Esophagus squamous epithelium (tissue), 5 donors: ENCODE measurements around the gene SHANK3. TPM values are rescaled to one million over a fixed set of nuclear protein-coding genes. Genes with fewer than 3 reads are reported as not detected.

Experiments
- DNase-seq: peaks from one replicate; lab custom pipeline; 2025; lab: John Stamatoyannopoulos, UW
- H3K27ac ChIP-seq, 4 donors: fragments of 200-600 bp; sonication (generic); one replicate each; pipeline ENCODE4 v1.5.1; 2016 to 2019; ENCODE audit warnings: mild to moderate bottlenecking in 1 of 4
- H3K27me3 ChIP-seq, 4 donors: fragments of 200-600 bp; sonication (generic); 1 replicate in 3 of 4; 2 replicates in 1 of 4; pipeline versions ENCODE4 v1.5.1 to v1.6.0; 2017 to 2021; ENCODE audit warnings: antibody characterized with exemption in 1 of 4
- H3K36me3 ChIP-seq, 3 donors: fragments of 200-600 bp; sonication (generic); one replicate each; pipeline ENCODE4 v1.5.1; 2016 to 2019
- H3K4me1 ChIP-seq, 3 donors: fragments of 200-600 bp; sonication (generic); one replicate each; pipeline ENCODE4 v1.5.1; 2017 to 2019
- H3K4me3 ChIP-seq, 4 donors: fragments of 200-600 bp; sonication (generic); 1 replicate in 3 of 4; 2 replicates in 1 of 4; pipeline ENCODE4 v1.5.1; 2016 to 2019; ENCODE audit warnings: mild to moderate bottlenecking in 2 of 4, moderate library complexity in 1 of 4
- H3K9me3 ChIP-seq, 3 donors: fragments of 200-600 bp; sonication (generic); one replicate each; pipeline ENCODE4 v1.5.1; 2016 to 2019
- CTCF ChIP-seq, 6 experiments: fragments of 450-650 bp in 4 of 6; fragments of 200-600 bp in 2 of 6; sonication (generic) in 2 of 6; IDR thresholded peaks; one replicate each; pipeline ENCODE4 v1.5.1; 2016 to 2019; ENCODE audit warnings: antibody characterized with exemption in 6 of 6, mild to moderate bottlenecking in 4 of 6, moderate library complexity in 4 of 6
- POLR2A ChIP-seq, 4 donors: fragments of 450-650 bp; IDR thresholded peaks; one replicate each; pipeline ENCODE4 v1.6.1; 2017; ENCODE audit warnings: antibody characterized with exemption in 4 of 4, mild to moderate bottlenecking in 4 of 4, moderate library complexity in 3 of 4
- WGBS, 2 donors: methylation state at CpG; one replicate each; pipeline ENCODE4 v1.1.5; 2018; 5-methylcytosine and 5-hydroxymethylcytosine counted together
- intact Hi-C: fragments of 100-400 bp; cut with DNase I; formaldehyde crosslinking; loops from one replicate; pipeline ENCODE4 v1.15.0; 2022
- total RNA-seq, 4 donors: library from RNA; depleted of rRNA; stranded (reverse); fragments of >200 nt; gene quantifications; one replicate each; pipeline ENCODE4 v1.1.0, GENCODE V29; 2016
- donor health status: DM: yes; HTN: yes; CAD: no.

Gene SHANK3
- total RNA-seq, 4 donors from 2014 or later = 3.7 to 5.9 (median 4.5) TPM

DNA sequence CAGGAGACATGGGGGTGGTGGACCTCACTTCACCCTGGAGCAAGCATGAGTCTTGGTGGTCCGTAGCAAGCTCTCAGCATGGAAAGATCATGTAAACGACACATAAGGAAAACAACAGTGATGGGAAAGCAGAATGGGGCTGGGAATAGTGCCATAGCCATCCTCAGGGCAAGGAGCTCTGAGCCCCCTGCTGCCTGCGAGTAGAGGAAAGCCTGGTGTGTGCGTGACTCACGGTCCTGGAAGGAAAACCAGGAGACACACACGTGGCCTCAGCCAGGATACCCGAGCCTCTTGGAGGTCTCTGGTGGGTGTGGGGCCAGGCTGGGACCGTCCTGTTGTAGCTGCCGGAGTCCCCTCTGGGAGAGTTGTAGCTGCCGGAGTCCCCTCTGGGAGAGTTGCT is 12.4 kb downstream of the SHANK3 start:
- H3K27me3 ChIP-seq = peaks cover 0 to 16% (median 0%) of the 10 kb centered on the region in 4 donors
- H3K4me3 ChIP-seq = peak overlapping the region in 1 of 4 donors; percentile 12
- 44 to 64% methylated on average over 8 to 10 of the region's 10 CpGs for WGBS, 2 donors
- H3K36me3 ChIP-seq = no peaks in the 10 kb centered on the region
- intact Hi-C loops = no loop called here
- no peak for DNase-seq
- TF ChIP-seq POLR2A (IDR thresholded peaks at IDR 0.05) = no peak
- TF ChIP-seq CTCF (IDR thresholded peaks at IDR 0.05) = no peak
- no peaks in the 10 kb centered on the region for H3K9me3 ChIP-seq
- no peak overlapping the region for H3K27ac ChIP-seq
- H3K4me1 ChIP-seq = peaks cover 0 to 13% (median 4%) of the 10 kb centered on the region in 3 donors

DNA sequence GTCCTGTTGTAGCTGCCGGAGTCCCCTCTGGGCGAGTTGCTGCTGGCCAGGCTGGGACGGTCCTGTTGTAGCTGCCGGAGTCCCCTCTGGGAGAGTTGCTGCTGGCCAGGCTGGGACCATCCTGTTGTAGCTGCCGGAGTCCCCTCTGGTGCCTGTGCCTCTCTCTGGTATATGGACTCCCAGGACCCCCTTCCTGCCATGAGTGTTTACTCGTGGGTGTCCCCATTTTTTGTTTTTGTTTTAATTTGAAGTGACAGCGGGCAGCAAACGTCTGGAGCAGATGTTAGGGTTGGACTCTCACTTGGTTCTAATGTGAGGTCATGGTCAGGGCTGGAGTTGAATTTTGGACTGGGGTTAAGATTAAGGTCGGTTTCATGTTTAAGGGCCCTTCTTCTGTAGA is 14.2 kb downstream of the SHANK3 start:
- no peak overlapping the region for H3K27ac ChIP-seq
- no peaks in the 10 kb centered on the region for H3K9me3 ChIP-seq
- H3K27me3 ChIP-seq = peaks cover 0 to 16% (median 0%) of the 10 kb centered on the region in 4 donors
- 68 to 72% methylated on average over 4 to 8 of the region's 9 CpGs for WGBS, 2 donors
- no peaks in the 10 kb centered on the region for H3K36me3 ChIP-seq
- TF ChIP-seq CTCF (IDR thresholded peaks at IDR 0.05) (no peak), POLR2A (IDR thresholded peaks at IDR 0.05) (no peak)
- no peak overlapping the region for H3K4me3 ChIP-seq
- intact Hi-C loops = no loop called here
- peaks cover 0 to 13% (median 4%) of the 10 kb centered on the region in 3 donors for H3K4me1 ChIP-seq
- DNase-seq = no peak

DNA sequence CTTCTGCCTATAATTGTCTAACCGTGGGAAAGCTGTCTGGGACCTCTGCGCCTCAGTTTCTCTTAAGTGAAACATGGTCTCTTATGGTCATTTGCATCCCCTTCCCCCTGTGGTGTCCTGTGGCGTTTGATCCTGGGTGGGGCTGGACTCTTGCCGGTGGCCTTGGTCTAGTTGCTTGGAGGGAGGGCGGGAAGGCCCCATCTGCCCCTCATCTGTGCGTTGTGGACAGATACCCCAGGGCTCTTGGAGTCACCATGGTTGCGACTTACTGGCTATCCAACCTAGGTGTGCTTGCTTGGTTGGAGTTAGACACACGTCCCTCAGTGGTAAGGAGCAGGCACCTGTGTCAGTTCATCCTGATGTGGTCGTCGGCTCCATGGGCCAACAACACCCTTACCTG is 15.2 kb downstream of the SHANK3 start:
- 94% methylated on average over 4 to 5 of the region's 10 CpGs for WGBS, 2 donors
- H3K4me1 ChIP-seq = peaks cover 0 to 13% (median 4%) of the 10 kb centered on the region in 3 donors
- intact Hi-C loops = no loop called here
- H3K4me3 ChIP-seq = no peak overlapping the region
- DNase-seq = no peak
- H3K36me3 ChIP-seq = no peaks in the 10 kb centered on the region
- TF ChIP-seq POLR2A (IDR thresholded peaks at IDR 0.05) (no peak), CTCF (IDR thresholded peaks at IDR 0.05) (no peak)
- no peak overlapping the region for H3K27ac ChIP-seq
- H3K27me3 ChIP-seq = peaks cover 0 to 16% (median 0%) of the 10 kb centered on the region in 4 donors
- H3K9me3 ChIP-seq = no peaks in the 10 kb centered on the region

DNA sequence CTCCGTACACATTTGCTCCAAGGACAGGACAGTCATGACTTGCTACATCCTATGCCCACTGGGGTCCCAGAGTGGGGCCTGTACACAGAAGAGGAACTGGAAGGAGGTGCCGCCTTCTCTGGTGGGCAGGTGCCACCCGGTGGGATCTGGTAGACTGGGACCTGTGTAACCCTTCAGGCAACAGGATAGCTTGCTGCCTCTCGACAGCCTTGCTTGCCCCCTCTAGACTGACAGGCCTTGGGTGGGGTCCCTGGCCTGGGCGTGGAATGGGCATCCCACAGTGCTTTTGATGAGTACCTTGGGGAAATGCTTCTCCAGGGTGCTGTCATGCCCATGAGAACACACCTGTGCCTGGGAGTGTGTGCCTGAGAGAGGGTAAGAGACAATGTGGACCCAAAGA is 15.8 kb downstream of the SHANK3 start:
- peaks cover 0 to 13% (median 4%) of the 10 kb centered on the region in 3 donors for H3K4me1 ChIP-seq
- no peak for TF ChIP-seq POLR2A (IDR thresholded peaks at IDR 0.05)
- H3K27me3 ChIP-seq = peaks cover 0 to 16% (median 0%) of the 10 kb centered on the region in 4 donors
- no peak for DNase-seq
- no peaks in the 10 kb centered on the region for H3K9me3 ChIP-seq
- 83 to 92% methylated on average over 1 to 2 of the region's 5 CpGs for WGBS, 2 donors
- no peak overlapping the region for H3K27ac ChIP-seq
- intact Hi-C loops = no loop called here
- no peaks in the 10 kb centered on the region for H3K36me3 ChIP-seq
- H3K4me3 ChIP-seq = no peak overlapping the region

- Histone ChIP-seq H3K4me3 (no peak overlapping the region), H3K36me3 (no peaks in the 10 kb centered on the region), H3K4me1 (peaks cover 11 to 26% (median 14%) of the 10 kb centered on the region in 3 donors), H3K9me3 (no peaks in the 10 kb centered on the region), H3K27ac (no peak overlapping the region), H3K27me3 (peaks cover 0 to 16% (median 0%) of the 10 kb centered on the region in 4 donors)
- intact Hi-C loops = no loop called here
- DNase-seq = no peak
- TF ChIP-seq CTCF (IDR thresholded peaks at IDR 0.05) = peak in 5 of 6 experiments; percentile 31 to 65 (median 43)
- no peak for TF ChIP-seq POLR2A (IDR thresholded peaks at IDR 0.05)
- WGBS, 2 donors = 11 to 22% methylated on average over 2 of the region's 2 CpGs
Observed at GRCh38 chr22:50691521-50691920, 18.9 kb downstream of the SHANK3 start.

- Histone ChIP-seq H3K36me3 (no peaks in the 10 kb centered on the region), H3K27ac (no peak overlapping the region), H3K9me3 (no peaks in the 10 kb centered on the region), H3K4me3 (no peak overlapping the region), H3K4me1 (peaks cover 25 to 42% (median 25%) of the 10 kb centered on the region in 3 donors), H3K27me3 (peaks cover 0 to 3% (median 0%) of the 10 kb centered on the region in 4 donors)
- WGBS, 2 donors = 81 to 82% methylated on average over 6 of the region's 6 CpGs
- no peak for DNase-seq
- intact Hi-C loops = no loop called here
- TF ChIP-seq POLR2A (IDR thresholded peaks at IDR 0.05) (no peak), CTCF (IDR thresholded peaks at IDR 0.05) (no peak)
Observed at GRCh38 chr22:50693462-50693861, 20.8 kb downstream of the SHANK3 start.
